ENCODE results near the gene STOX1.
"Not testable (repeated sequence)": the region's sequence is repeated elsewhere in the genome, so short reads cannot be mapped to it uniquely, and the experiment has no call there.

DNA sequence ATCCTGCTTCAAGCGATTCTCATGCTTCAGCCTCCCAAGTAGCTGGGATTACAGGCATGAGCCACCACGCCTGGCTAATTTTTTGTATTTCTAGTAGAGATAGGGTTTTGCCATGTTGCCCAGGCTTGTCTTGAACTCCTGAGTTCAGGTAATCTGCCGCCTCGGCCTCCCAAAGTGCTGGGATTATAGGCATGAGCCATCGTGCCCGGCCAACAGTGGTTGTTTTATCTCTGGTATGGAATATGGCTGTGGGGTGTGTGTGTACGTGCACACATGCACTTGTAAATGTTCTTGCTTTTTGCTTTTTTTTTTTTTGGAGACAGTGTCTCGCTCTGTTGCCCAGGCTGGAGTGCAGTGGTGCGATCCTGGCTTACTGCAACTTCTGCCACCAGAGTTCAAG, 13.3 kb downstream of the STOX1 start:
- TF ChIP-seq, protein P1, sequence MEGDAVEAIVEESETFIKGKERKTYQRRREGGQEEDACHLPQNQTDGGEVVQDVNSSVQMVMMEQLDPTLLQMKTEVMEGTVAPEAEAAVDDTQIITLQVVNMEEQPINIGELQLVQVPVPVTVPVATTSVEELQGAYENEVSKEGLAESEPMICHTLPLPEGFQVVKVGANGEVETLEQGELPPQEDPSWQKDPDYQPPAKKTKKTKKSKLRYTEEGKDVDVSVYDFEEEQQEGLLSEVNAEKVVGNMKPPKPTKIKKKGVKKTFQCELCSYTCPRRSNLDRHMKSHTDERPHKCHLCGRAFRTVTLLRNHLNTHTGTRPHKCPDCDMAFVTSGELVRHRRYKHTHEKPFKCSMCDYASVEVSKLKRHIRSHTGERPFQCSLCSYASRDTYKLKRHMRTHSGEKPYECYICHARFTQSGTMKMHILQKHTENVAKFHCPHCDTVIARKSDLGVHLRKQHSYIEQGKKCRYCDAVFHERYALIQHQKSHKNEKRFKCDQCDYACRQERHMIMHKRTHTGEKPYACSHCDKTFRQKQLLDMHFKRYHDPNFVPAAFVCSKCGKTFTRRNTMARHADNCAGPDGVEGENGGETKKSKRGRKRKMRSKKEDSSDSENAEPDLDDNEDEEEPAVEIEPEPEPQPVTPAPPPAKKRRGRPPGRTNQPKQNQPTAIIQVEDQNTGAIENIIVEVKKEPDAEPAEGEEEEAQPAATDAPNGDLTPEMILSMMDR (optimal IDR thresholded peaks at IDR 0.05 in 1 of 3, IDR thresholded peaks at IDR 0.05 in 1 of 3, conservative IDR thresholded peaks at IDR 0.05 in 1 of 3; ENCODE audit: extremely low read depth in 1 of 3, insufficient read depth in 2 of 3, low read length in 3 of 3), result not testable (repeated sequence)
- not testable (repeated sequence) for TF ChIP-seq EZH2 (IDR thresholded peaks at IDR 0.05; ENCODE audit: low read length)

Data from keratinocyte (primary cell).